Loucy (cell line): Measurements from ENCODE around the gene PLPP3.

Experiments used
- H2AFZ ChIP-seq: fragments of 200-600 bp; sonication (generic); 2 replicates; pipeline ENCODE4 v1.6.0; 2016; ENCODE audit warnings: antibody characterized with exemption, mild to moderate bottlenecking, low read length, moderate library complexity
- H3F3A ChIP-seq: fragments of 200-600 bp; 2 replicates; pipeline ENCODE4 v1.6.0; 2016; ENCODE audit warnings: antibody characterized with exemption, low read depth, mild to moderate bottlenecking
- H3K27me3 ChIP-seq: fragments of 200-600 bp; sonication (generic); 2 replicates; pipeline ENCODE4 v1.6.1; 2014; ENCODE audit warnings: low read length, mild to moderate bottlenecking; ENCODE audit not compliant: insufficient read depth, poor library complexity, severe bottlenecking
- H3K36me3 ChIP-seq: fragments of 200-600 bp; sonication (generic); 2 replicates; pipeline ENCODE4 v1.6.1; 2016; ENCODE audit warnings: low read length; ENCODE audit not compliant: insufficient read depth
- H3K4me1 ChIP-seq: fragments of 200-600 bp; sonication (generic); 2 replicates; pipeline ENCODE4 v1.5.1; 2014; ENCODE audit warnings: low read length, mild to moderate bottlenecking; ENCODE audit not compliant: insufficient read depth, poor library complexity, severe bottlenecking
- H3K4me2 ChIP-seq: fragments of 200-600 bp; sonication (generic); 2 replicates; pipeline ENCODE4 v1.6.0; 2014; ENCODE audit warnings: antibody characterized with exemption, low read length, low read depth, mild to moderate bottlenecking; ENCODE audit not compliant: poor library complexity, severe bottlenecking
- H3K4me3 ChIP-seq: fragments of 200-600 bp; sonication (generic); 2 replicates; pipeline ENCODE4 v1.5.1; 2014; ENCODE audit warnings: low read length, mild to moderate bottlenecking, mixed read lengths; ENCODE audit not compliant: poor library complexity, severe bottlenecking
- H3K79me2 ChIP-seq: fragments of 200-600 bp; sonication (generic); 2 replicates; pipeline ENCODE4 v1.6.1; 2014; ENCODE audit warnings: low read length; ENCODE audit not compliant: insufficient read depth
- H3K9ac ChIP-seq: fragments of 200-600 bp; sonication (generic); 2 replicates; pipeline ENCODE4 v1.6.0; 2014; ENCODE audit warnings: mild to moderate bottlenecking, low read depth, low read length, moderate library complexity; ENCODE audit not compliant: poor library complexity, severe bottlenecking
- H3K9me2 ChIP-seq: fragments of 200-600 bp; sonication (generic); replicated peaks from 2 replicates; pipeline ENCODE4 v1.6.1; 2016; ENCODE audit warnings: low read depth, low read length, mixed read lengths
- H3K9me3 ChIP-seq: fragments of 200-600 bp; sonication (generic); 2 replicates; pipeline ENCODE4 v1.6.1; 2014; ENCODE audit warnings: mild to moderate bottlenecking, antibody characterized with exemption, low read length, low read depth; ENCODE audit not compliant: insufficient read depth
- H4K20me1 ChIP-seq: fragments of 200-600 bp; sonication (generic); 2 replicates; pipeline ENCODE4 v1.6.0; 2014; ENCODE audit warnings: antibody characterized with exemption, low read length, mild to moderate bottlenecking; ENCODE audit not compliant: insufficient read depth, poor library complexity, severe bottlenecking
- EZH2phosphoT487 ChIP-seq: fragments of 200-600 bp; IDR thresholded peaks from 2 replicates; pipeline ENCODE4 v1.6.1; 2018; ENCODE audit warnings: antibody characterized with exemption, mild to moderate bottlenecking, moderate library complexity, borderline replicate concordance
- TF ChIP-seq, protein P1 (sequence below): fragments of 200-600 bp; sonication (generic); conservative IDR thresholded peaks from 2 replicates; pipeline ENCODE4 v1.5.1; 2014; ENCODE audit warnings: mild to moderate bottlenecking, antibody characterized with exemption, low read length

Gene PLPP3

DNA sequence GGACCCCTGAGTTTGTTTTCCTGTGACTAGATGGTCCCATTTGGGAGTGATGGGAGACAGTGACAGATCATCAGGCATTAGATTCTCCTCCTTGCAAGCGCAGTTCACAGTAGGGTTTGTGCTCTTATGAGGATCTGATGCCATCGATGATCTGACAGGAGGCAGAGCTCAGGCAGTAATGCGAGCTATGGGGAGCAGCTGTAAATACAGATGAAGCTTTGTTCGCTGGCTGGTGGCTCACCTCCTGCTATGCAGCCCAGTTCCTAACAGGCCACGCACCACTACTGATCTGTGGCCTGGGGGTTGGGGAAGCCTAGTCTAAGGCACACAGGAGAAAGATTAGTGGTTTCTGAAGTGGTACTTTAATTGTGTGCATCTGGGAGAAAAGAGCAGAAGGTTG lies 7.1 kb upstream of the PLPP3 start:
- Histone ChIP-seq H3K9me3 (no peaks in the 10 kb centered on the region), H2AFZ (no peak overlapping the region), H3K4me1 (no peaks in the 10 kb centered on the region), H3K4me3 (no peak overlapping the region), H3K9me2 (no peaks in the 10 kb centered on the region), H4K20me1 (no peaks in the 10 kb centered on the region), H3K9ac (no peak overlapping the region), H3K79me2 (no peaks in the 10 kb centered on the region), H3K27me3 (no peaks in the 10 kb centered on the region), H3K4me2 (no peak overlapping the region), H3K36me3 (no peaks in the 10 kb centered on the region), H3F3A (no peaks in the 10 kb centered on the region)
- TF ChIP-seq EZH2phosphoT487 = no peak
- TF ChIP-seq, protein P1, sequence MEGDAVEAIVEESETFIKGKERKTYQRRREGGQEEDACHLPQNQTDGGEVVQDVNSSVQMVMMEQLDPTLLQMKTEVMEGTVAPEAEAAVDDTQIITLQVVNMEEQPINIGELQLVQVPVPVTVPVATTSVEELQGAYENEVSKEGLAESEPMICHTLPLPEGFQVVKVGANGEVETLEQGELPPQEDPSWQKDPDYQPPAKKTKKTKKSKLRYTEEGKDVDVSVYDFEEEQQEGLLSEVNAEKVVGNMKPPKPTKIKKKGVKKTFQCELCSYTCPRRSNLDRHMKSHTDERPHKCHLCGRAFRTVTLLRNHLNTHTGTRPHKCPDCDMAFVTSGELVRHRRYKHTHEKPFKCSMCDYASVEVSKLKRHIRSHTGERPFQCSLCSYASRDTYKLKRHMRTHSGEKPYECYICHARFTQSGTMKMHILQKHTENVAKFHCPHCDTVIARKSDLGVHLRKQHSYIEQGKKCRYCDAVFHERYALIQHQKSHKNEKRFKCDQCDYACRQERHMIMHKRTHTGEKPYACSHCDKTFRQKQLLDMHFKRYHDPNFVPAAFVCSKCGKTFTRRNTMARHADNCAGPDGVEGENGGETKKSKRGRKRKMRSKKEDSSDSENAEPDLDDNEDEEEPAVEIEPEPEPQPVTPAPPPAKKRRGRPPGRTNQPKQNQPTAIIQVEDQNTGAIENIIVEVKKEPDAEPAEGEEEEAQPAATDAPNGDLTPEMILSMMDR = no peak

DNA sequence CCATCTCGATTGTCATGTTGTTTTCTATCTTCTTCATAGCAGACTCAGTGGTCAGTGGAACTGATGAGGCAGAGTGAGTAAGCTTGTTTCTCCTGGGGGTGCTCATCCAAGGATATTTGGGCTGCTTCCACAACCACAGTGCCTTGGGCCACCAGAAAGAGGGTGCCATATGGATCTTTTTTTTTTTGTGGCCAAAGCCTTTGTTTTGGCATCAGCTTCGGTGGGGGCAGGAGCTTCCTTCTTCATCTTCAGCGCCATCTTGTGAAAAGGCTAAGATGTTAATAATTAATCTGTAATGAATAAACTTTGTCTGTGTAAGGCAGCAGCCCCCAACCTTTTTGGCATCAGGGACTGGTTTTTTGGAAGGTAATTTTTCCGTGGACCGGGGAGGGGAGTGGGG lies 6.6 kb upstream of the PLPP3 start:
- Histone ChIP-seq H3K9me2 (no peaks in the 10 kb centered on the region), H3K4me3 (no peak overlapping the region), H3K36me3 (no peaks in the 10 kb centered on the region), H3K9me3 (no peaks in the 10 kb centered on the region), H3K27me3 (no peaks in the 10 kb centered on the region), H4K20me1 (no peaks in the 10 kb centered on the region), H2AFZ (0 out of 2 replicates have a peak overlapping the region, but pooled peaks have one; percentile 24), H3K9ac (no peak overlapping the region), H3K79me2 (no peaks in the 10 kb centered on the region), H3F3A (no peaks in the 10 kb centered on the region), H3K4me2 (no peak overlapping the region), H3K4me1 (no peaks in the 10 kb centered on the region)
- TF ChIP-seq EZH2phosphoT487 = no peak
- TF ChIP-seq, protein P1 = no peak

DNA sequence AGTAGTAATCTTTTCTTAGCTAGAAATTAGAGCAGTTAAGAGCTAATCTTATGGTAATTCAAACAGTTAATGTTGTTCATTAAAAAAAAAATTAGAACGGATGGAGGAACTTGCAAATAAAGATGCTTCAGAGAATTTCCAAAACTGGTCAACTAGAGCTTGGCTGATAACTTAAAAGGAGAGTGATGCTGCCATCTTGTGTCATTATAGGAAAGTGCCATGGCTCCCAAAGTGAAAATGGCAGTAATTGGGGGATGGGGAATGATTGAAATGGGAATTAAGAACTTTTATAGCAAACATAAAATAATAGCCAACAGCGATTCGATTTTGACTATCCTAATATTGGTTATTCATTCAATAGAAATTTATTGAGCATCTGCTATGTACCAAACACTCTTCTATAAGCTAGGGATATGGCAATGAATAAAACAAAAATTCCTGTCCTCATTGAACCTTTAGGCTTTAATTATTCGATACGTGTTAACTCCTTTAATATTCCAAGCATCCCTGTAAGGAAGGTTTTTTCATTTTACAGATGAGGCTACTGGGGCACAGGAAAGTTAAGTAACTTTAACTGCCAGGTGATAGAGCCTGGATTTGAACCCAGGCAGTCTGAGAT lies 5.7 kb upstream of the PLPP3 start:
- Histone ChIP-seq H3K9ac (no peak overlapping the region), H3K36me3 (no peaks in the 10 kb centered on the region), H3K4me1 (no peaks in the 10 kb centered on the region), H2AFZ (no peak overlapping the region), H3K79me2 (no peaks in the 10 kb centered on the region), H4K20me1 (no peaks in the 10 kb centered on the region), H3K9me3 (no peaks in the 10 kb centered on the region), H3K9me2 (no peaks in the 10 kb centered on the region), H3K4me2 (no peak overlapping the region), H3K27me3 (no peaks in the 10 kb centered on the region), H3F3A (no peaks in the 10 kb centered on the region), H3K4me3 (no peak overlapping the region)
- no peak for TF ChIP-seq EZH2phosphoT487
- TF ChIP-seq, protein P1 = peak; percentile 86
